Caco-2 (cell line): ENCODE results near the gene WBP1L. TPM values are rescaled to one million over a fixed set of nuclear protein-coding genes. Genes with fewer than 3 reads are reported as not detected.

ENCODE experiments used
- BruUV-seq: library from RNA; stranded (reverse); fragments of 400-500 nt; replicated peaks from 2 replicates; lab custom pipeline; 2021; lab: Mats Ljungman, UMichigan
- CTCF ChIA-PET: fragments of 300-600 bp; sonication (Branson Sonifier 250); formaldehyde crosslinking; loops from one replicate; lab custom pipeline; 2022; ENCODE audit warnings: antibody characterized with exemption; lab: Charles Lee
- POLR2A ChIA-PET: fragments of 300-600 bp; sonication (Branson Sonifier 250); formaldehyde crosslinking; loops from one replicate; lab custom pipeline; 2022; ENCODE audit warnings: antibody characterized with exemption; lab: Charles Lee
- DNase-seq, 2 experiments: peaks; one replicate each; pipeline versions ENCODE4 v3.0.0 to v3.0.0-alpha.2; 2020 to 2022
- H3K27me3 ChIP-seq: replicated peaks from 2 replicates; pipeline ENCODE4 v1.6.0; 2011; ENCODE audit warnings: low read length; ENCODE audit not compliant: control insufficient read depth, insufficient read depth
- H3K36me3 ChIP-seq: 2 replicates; pipeline ENCODE4 v1.5.1; 2011; ENCODE audit warnings: low read length; ENCODE audit not compliant: control insufficient read depth, insufficient read depth
- H3K4me1 ChIP-seq: fragments of 250-450 bp; sonication (Bioruptor Pico); 2 replicates; pipeline ENCODE4 v1.5.1; 2020; ENCODE audit warnings: mild to moderate bottlenecking
- H3K4me3 ChIP-seq: 2 replicates; pipeline ENCODE4 v1.5.1; 2011; ENCODE audit warnings: low read depth, mild to moderate bottlenecking, control low read depth, low read length
- H3K9me3 ChIP-seq: fragments of 250-450 bp; sonication (Bioruptor Pico); 2 replicates; pipeline ENCODE4 v1.5.1; 2020; ENCODE audit warnings: mild to moderate bottlenecking, moderate library complexity
- H3K27ac Mint-ChIP-seq: one replicate; pipeline ENCODE4 v1.8.0; 2022; ENCODE audit warnings: mixed read lengths; ENCODE audit not compliant: unreplicated experiment
- H3K27me3 Mint-ChIP-seq: one replicate; pipeline ENCODE4 v1.8.0; 2022; ENCODE audit warnings: mixed read lengths; ENCODE audit not compliant: insufficient read depth, unreplicated experiment
- H3K36me3 Mint-ChIP-seq: one replicate; pipeline ENCODE4 v1.8.0; 2022; ENCODE audit warnings: mild to moderate bottlenecking, mixed read lengths; ENCODE audit not compliant: insufficient read depth, unreplicated experiment
- H3K4me1 Mint-ChIP-seq: one replicate; pipeline ENCODE4 v1.8.0; 2022; ENCODE audit warnings: low read depth, mixed read lengths; ENCODE audit not compliant: unreplicated experiment
- H3K4me3 Mint-ChIP-seq: one replicate; pipeline ENCODE4 v1.8.0; 2022; ENCODE audit warnings: mild to moderate bottlenecking, moderate library complexity, mixed read lengths; ENCODE audit not compliant: unreplicated experiment
- H3K9me3 Mint-ChIP-seq: one replicate; pipeline ENCODE4 v1.8.0; 2022; ENCODE audit warnings: mixed read lengths; ENCODE audit not compliant: unreplicated experiment
- intact Hi-C: fragments of 100-400 bp; cut with micrococcal nuclease; formaldehyde crosslinking; loops from one replicate; pipeline ENCODE4 v1.10.0; 2022; ENCODE audit not compliant: unreplicated experiment
- total RNA-seq: library from RNA; stranded (reverse); gene quantifications from 2 replicates; pipeline ENCODE4 v1.2.3, GENCODE V29; 2022
- TF ChIP-seq, protein P1 (sequence below), 2 experiments: fragments of 200-600 bp in 1 of 2; IDR thresholded peaks; 1 replicate in 1 of 2; 2 replicates in 1 of 2; pipeline versions ENCODE4 v1.5.1 to v1.8.0; 2011 to 2022; ENCODE audit warnings: antibody characterized with exemption in 1 of 2, control low read depth in 1 of 2, inconsistent platforms in 1 of 2, low read depth in 1 of 2, low read length in 1 of 2, mild to moderate bottlenecking in 1 of 2, moderate library complexity in 1 of 2; ENCODE audit not compliant: insufficient read depth in 1 of 2, severe bottlenecking in 1 of 2, unreplicated experiment in 1 of 2

The WBP1L gene
- total RNA-seq, 1 experiment from 2014 or later: 28.2 TPM

GRCh38 chr10:102718220-102718619 lies 25.5 kb upstream of the WBP1L start:
- intact Hi-C loops: no loop called here
- peaks cover 38% of the 10 kb centered on the region for H3K4me1 Mint-ChIP-seq
- Histone ChIP-seq H3K4me3 (no peak overlapping the region), H3K27me3 (no peaks in the 10 kb centered on the region), H3K36me3 (no peaks in the 10 kb centered on the region), H3K9me3 (no peaks in the 10 kb centered on the region), H3K4me1 (0 out of 2 replicates have a peak, but pooled peaks cover 6% of the 10 kb centered on the region)
- H3K27ac Mint-ChIP-seq: peak overlapping the region; percentile 62
- TF ChIP-seq, protein P1, sequence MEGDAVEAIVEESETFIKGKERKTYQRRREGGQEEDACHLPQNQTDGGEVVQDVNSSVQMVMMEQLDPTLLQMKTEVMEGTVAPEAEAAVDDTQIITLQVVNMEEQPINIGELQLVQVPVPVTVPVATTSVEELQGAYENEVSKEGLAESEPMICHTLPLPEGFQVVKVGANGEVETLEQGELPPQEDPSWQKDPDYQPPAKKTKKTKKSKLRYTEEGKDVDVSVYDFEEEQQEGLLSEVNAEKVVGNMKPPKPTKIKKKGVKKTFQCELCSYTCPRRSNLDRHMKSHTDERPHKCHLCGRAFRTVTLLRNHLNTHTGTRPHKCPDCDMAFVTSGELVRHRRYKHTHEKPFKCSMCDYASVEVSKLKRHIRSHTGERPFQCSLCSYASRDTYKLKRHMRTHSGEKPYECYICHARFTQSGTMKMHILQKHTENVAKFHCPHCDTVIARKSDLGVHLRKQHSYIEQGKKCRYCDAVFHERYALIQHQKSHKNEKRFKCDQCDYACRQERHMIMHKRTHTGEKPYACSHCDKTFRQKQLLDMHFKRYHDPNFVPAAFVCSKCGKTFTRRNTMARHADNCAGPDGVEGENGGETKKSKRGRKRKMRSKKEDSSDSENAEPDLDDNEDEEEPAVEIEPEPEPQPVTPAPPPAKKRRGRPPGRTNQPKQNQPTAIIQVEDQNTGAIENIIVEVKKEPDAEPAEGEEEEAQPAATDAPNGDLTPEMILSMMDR (IDR thresholded peaks at IDR 0.05; ENCODE audit: insufficient read depth in 1 of 2, low read depth in 1 of 2, low read length in 1 of 2, severe bottlenecking in 1 of 2, unreplicated experiment in 1 of 2): no peak
- ChIA-PET CTCF (interaction anchor here (0.7 kb wide), 1 partner anchor 550 kb away, joined by 9 read pairs; no protein-coding TSS in a partner anchor), POLR2A (no interaction called here)
- no peaks in the 10 kb centered on the region for H3K27me3 Mint-ChIP-seq
- H3K4me3 Mint-ChIP-seq: no peak overlapping the region
- no TSS peak for BruUV-seq
- peak; percentile 52 to 54 for DNase-seq
- H3K9me3 Mint-ChIP-seq: no peaks in the 10 kb centered on the region
- peaks cover 48% of the 10 kb centered on the region for H3K36me3 Mint-ChIP-seq

GRCh38 chr10:102720337-102720736 lies 23.4 kb upstream of the WBP1L start:
- H3K4me3 Mint-ChIP-seq: no peak overlapping the region

DNA sequence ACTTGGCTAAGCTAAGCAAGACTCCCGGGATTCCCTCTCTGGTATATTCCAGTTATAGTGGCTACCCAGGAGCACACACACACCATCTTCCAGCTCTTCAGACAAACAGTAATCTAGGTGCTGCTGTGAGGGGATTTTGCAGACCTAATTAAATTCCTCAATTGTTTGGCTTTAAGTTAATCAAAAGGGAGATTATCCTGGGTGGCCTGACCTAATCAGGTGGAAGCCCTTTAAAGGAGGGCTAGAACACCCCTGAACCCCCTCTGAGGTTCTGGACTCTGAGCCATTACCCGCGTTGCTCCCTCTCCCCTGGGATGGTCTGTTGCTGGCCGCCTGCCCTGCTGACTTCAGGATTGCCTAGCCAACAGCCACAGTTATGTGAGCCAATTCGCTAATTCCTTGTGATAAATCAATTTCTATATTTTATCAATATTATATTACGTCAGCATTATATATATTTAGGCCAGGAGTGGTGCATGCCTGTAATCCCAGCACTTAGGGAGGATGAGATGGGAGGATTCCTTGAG lies 22.9 kb upstream of the WBP1L start:
- Mint-ChIP-seq H3K9me3 (no peaks in the 10 kb centered on the region), H3K27me3 (no peaks in the 10 kb centered on the region), H3K27ac (no peak overlapping the region), H3K36me3 (peaks cover 39% of the 10 kb centered on the region), H3K4me1 (peaks cover 37% of the 10 kb centered on the region), H3K4me3 (no peak overlapping the region)
- H3K36me3 ChIP-seq: no peaks in the 10 kb centered on the region
- H3K27me3 ChIP-seq: no peaks in the 10 kb centered on the region
- no peaks in the 10 kb centered on the region for H3K9me3 ChIP-seq
- H3K4me1 ChIP-seq: 0 out of 2 replicates have a peak, but pooled peaks cover 6% of the 10 kb centered on the region
- intact Hi-C loops: no loop called here
- ChIA-PET CTCF (interaction anchor here (0.7 kb wide), 1 partner anchor 357 kb away, joined by 9 read pairs; no protein-coding TSS in a partner anchor), POLR2A (interaction anchor here (0.8 kb wide), 1 partner anchor 12 kb away, joined by 6 read pairs; no protein-coding TSS in a partner anchor)
- peak in 1 of 2 experiments; percentile 8 for DNase-seq
- no peak overlapping the region for H3K4me3 ChIP-seq
- no TSS peak for BruUV-seq
- TF ChIP-seq, protein P1 (IDR thresholded peaks at IDR 0.05; ENCODE audit: insufficient read depth in 1 of 2, low read depth in 1 of 2, low read length in 1 of 2, severe bottlenecking in 1 of 2, unreplicated experiment in 1 of 2): no peak

More at GRCh38 chr10:102720337-102720736, 23.4 kb upstream of the WBP1L start:
- Histone ChIP-seq H3K9me3 (no peaks in the 10 kb centered on the region), H3K4me3 (no peak overlapping the region), H3K36me3 (no peaks in the 10 kb centered on the region), H3K4me1 (0 out of 2 replicates have a peak, but pooled peaks cover 6% of the 10 kb centered on the region), H3K27me3 (no peaks in the 10 kb centered on the region)
- peak in 1 of 2 experiments; percentile 9 for DNase-seq
- ChIA-PET CTCF (interaction anchor here (0.7 kb wide), 1 partner anchor 358 kb away, joined by 9 read pairs; no protein-coding TSS in a partner anchor), POLR2A (interaction anchor here (0.8 kb wide), 1 partner anchor 12 kb away, joined by 6 read pairs; no protein-coding TSS in a partner anchor)
- intact Hi-C loops: no loop called here
- no TSS peak for BruUV-seq
- peaks cover 39% of the 10 kb centered on the region for H3K36me3 Mint-ChIP-seq
- no peak overlapping the region for H3K27ac Mint-ChIP-seq
- no peaks in the 10 kb centered on the region for H3K27me3 Mint-ChIP-seq
- H3K4me1 Mint-ChIP-seq: peaks cover 38% of the 10 kb centered on the region
- H3K9me3 Mint-ChIP-seq: no peaks in the 10 kb centered on the region
- TF ChIP-seq, protein P1 (IDR thresholded peaks at IDR 0.05; ENCODE audit: insufficient read depth in 1 of 2, low read depth in 1 of 2, low read length in 1 of 2, severe bottlenecking in 1 of 2, unreplicated experiment in 1 of 2): no peak
